Bronchus fibroblast of lung (primary cell): Measurements from ENCODE around the gene GAGE12J. TPM values are rescaled to one million over a fixed set of nuclear protein-coding genes. Genes with fewer than 3 reads are reported as not detected.

ENCODE experiments used
- total RNA-seq: library from RNA; depleted of rRNA; stranded (reverse); fragments of >200 nt; gene quantifications from 2 replicates; pipeline ENCODE4 v1.2.3, GENCODE V29; 2015

GAGE12J gene
- not detected in 2 replicates for total RNA-seq

GRCh38 chrX:49321737-49322136 is at the start of gene GAGE12J:
Gene GAGE12J (plus strand): TSS chrX:49322037. CDS start chrX:49323194, 1,157 bp downstream.

GRCh38 chrX:49303346-49303745 is 18.5 kb upstream of the GAGE12J start, which contains the start of gene GAGE10:
Gene GAGE10 (plus strand): TSS chrX:49303646. CDS start chrX:49304860, 1,214 bp downstream.

GRCh38 chrX:49331282-49331681 is 9.4 kb downstream of the GAGE12J start, which contains the start of gene GAGE13:
Gene GAGE13 (plus strand): TSS chrX:49331582. CDS start chrX:49332738, 1,156 bp downstream.

Other genes starting within 250 kb of the GAGE12J start
- 25.6 and 32.1 TPM in 2 replicates for gene PRAF2, start 248.0 kb upstream of the GAGE12J start, total RNA-seq
- gene WDR45, start 242.2 kb upstream of the GAGE12J start, total RNA-seq = 45.6 and 47.2 TPM in 2 replicates
- 14.6 TPM in 2 replicates for gene GPKOW, start 198.3 kb upstream of the GAGE12J start, total RNA-seq
- 1.3 TPM in 2 replicates for gene MAGIX, start 159.3 kb upstream of the GAGE12J start, total RNA-seq
- 115 and 131 TPM in 2 replicates for gene PLP2, start 150.1 kb upstream of the GAGE12J start, total RNA-seq
- gene PRICKLE3, start 135.7 kb upstream of the GAGE12J start, total RNA-seq = 6.6 and 8.6 TPM in 2 replicates
- gene SYP, start 121.8 kb upstream of the GAGE12J start, total RNA-seq = 0.15 and 0.17 TPM in 2 replicates
- gene CACNA1F, start 88.7 kb upstream of the GAGE12J start, total RNA-seq = not detected in 2 replicates
- gene CCDC22, start 86.6 kb upstream of the GAGE12J start, total RNA-seq = 14.7 and 16.3 TPM in 2 replicates
- 0.15 and 0.50 TPM in 2 replicates for gene FOXP3, start 57.3 kb upstream of the GAGE12J start, total RNA-seq
- 1.9 and 2.0 TPM in 2 replicates for gene PPP1R3F, start 52.2 kb upstream of the GAGE12J start, total RNA-seq
- gene GAGE10, start 18.4 kb upstream of the GAGE12J start, total RNA-seq = not detected in 2 replicates
- not detected in 2 replicates for gene GAGE13, start 9.5 kb downstream of the GAGE12J start, total RNA-seq
- not detected in 2 replicates for gene GAGE12C, start 210.1 kb downstream of the GAGE12J start, total RNA-seq
- not detected in 2 replicates for gene GAGE12D, start 219.7 kb downstream of the GAGE12J start, total RNA-seq
- gene GAGE12E, start 229.3 kb downstream of the GAGE12J start, total RNA-seq = not detected in 2 replicates
- not detected in 2 replicates for gene GAGE12F, start 238.8 kb downstream of the GAGE12J start, total RNA-seq
- gene GAGE12G, start 248.4 kb downstream of the GAGE12J start, total RNA-seq = not detected in 2 replicates